NT2/D1 (cell line): ENCODE measurements around the gene INF2.

Source experiments
- SUZ12 ChIP-seq: IDR thresholded peaks from 2 replicates; pipeline ENCODE4 v1.6.1; 2011; ENCODE audit not compliant: insufficient read length, insufficient read depth; ENCODE audit errors: extremely low read depth
- YY1 ChIP-seq: IDR thresholded peaks from 2 replicates; pipeline ENCODE4 v1.6.1; 2011; ENCODE audit not compliant: insufficient read length, insufficient read depth

- TF ChIP-seq SUZ12 (no peak), YY1 (no peak)
Observed at GRCh38 chr14:104680056-104680805, 9.2 kb upstream of the INF2 start.
